HEK293 (cell line): ENCODE data around the gene RAB28.
"Not testable (repeated sequence)": the region's sequence is repeated elsewhere in the genome, so short reads cannot be mapped to it uniquely, and the experiment has no call there.

Experiments
- CTCF ChIA-PET: fragments of 350-600 bp; formaldehyde crosslinking; extraction: SDS; loops from one replicate; lab custom pipeline; 2021; ENCODE audit warnings: antibody characterized with exemption; lab: Yijun Ruan, JAX
- POLR2A ChIA-PET: fragments of 300-600 bp; formaldehyde crosslinking; extraction: SDS; loops from one replicate; lab custom pipeline; 2020; ENCODE audit warnings: antibody characterized with exemption, inconsistent platforms; lab: Yijun Ruan, JAX
- H3K27ac ChIP-seq: fragments of 200-500 bp; sonication (Bioruptor generic); 2 replicates; pipeline ENCODE4 v1.5.1; 2014; ENCODE audit warnings: low read depth, low read length, control low read depth, inconsistent platforms; ENCODE audit errors: extremely low read depth
- H3K36me3 ChIP-seq, 2 experiments: fragments of 200-500 bp in 1 of 2; sonication (Bioruptor generic) in 1 of 2; 1 replicate in 1 of 2; 2 replicates in 1 of 2; pipeline ENCODE4 v1.5.1; 2014 to 2017; ENCODE audit warnings: inconsistent platforms in 2 of 2, low read length in 2 of 2; ENCODE audit not compliant: control insufficient read depth in 2 of 2, insufficient read depth in 1 of 2
- H3K4me1 ChIP-seq: fragments of 200-500 bp; sonication (Bioruptor generic); 2 replicates; pipeline ENCODE4 v1.5.1; 2014; ENCODE audit warnings: mild to moderate bottlenecking, low read length, inconsistent platforms; ENCODE audit not compliant: control insufficient read depth, insufficient read depth
- H3K4me3 ChIP-seq: 2 replicates; pipeline ENCODE4 v1.5.1; 2011; ENCODE audit warnings: low read depth, mild to moderate bottlenecking, control low read depth, low read length, moderate library complexity
- H3K9me3 ChIP-seq: fragments of 200-500 bp; sonication (Bioruptor generic); 2 replicates; pipeline ENCODE4 v1.5.1; 2014; ENCODE audit warnings: low read depth, low read length, inconsistent platforms; ENCODE audit not compliant: control insufficient read depth, insufficient read depth
- HIC1 ChIP-seq: fragments of 450-650 bp; formaldehyde crosslinking; IDR thresholded peaks from 2 replicates; pipeline ENCODE4 v1.5.1; 2016; ENCODE audit warnings: missing biosample characterization, missing genetic modification characterization
- HOXA7 ChIP-seq: sonication (generic); formaldehyde crosslinking; IDR thresholded peaks from 2 replicates; pipeline ENCODE4 v1.8.1; 2022; ENCODE audit warnings: missing genetic modification reagents, borderline replicate concordance
- IKZF3 ChIP-seq: fragments of 450-650 bp; IDR thresholded peaks from 2 replicates; pipeline ENCODE4 v1.5.0; 2018; ENCODE audit warnings: missing biosample characterization, mild to moderate bottlenecking, missing genetic modification characterization, moderate library complexity
- OSR2 ChIP-seq: fragments of 450-650 bp; formaldehyde crosslinking; IDR thresholded peaks from 2 replicates; pipeline ENCODE4 v1.5.1; 2016; ENCODE audit warnings: missing biosample characterization, missing genetic modification characterization
- OVOL3 ChIP-seq: fragments of 450-650 bp; formaldehyde crosslinking; IDR thresholded peaks from 2 replicates; pipeline ENCODE4 v1.5.1; 2016; ENCODE audit warnings: missing biosample characterization, missing genetic modification characterization
- RBAK ChIP-seq: fragments of 450-650 bp; formaldehyde crosslinking; IDR thresholded peaks from 2 replicates; pipeline ENCODE4 v1.5.1; 2016; ENCODE audit warnings: missing biosample characterization, missing genetic modification characterization
- SETDB1 ChIP-seq: IDR thresholded peaks from one replicate; pipeline ENCODE4 v1.6.1; 2017; ENCODE audit warnings: mild to moderate bottlenecking, low read length, moderate library complexity, mixed read lengths; ENCODE audit not compliant: insufficient read length
- SP2 ChIP-seq: fragments of 450-650 bp; formaldehyde crosslinking; IDR thresholded peaks from 2 replicates; pipeline ENCODE4 v1.5.1; 2016; ENCODE audit warnings: missing biosample characterization, missing genetic modification characterization
- ZBTB17 ChIP-seq: fragments of 450-650 bp; formaldehyde crosslinking; IDR thresholded peaks from 2 replicates; pipeline ENCODE4 v1.5.1; 2016; ENCODE audit warnings: missing biosample characterization, missing genetic modification characterization
- ZFP69B ChIP-seq: fragments of 450-650 bp; formaldehyde crosslinking; IDR thresholded peaks from 2 replicates; pipeline ENCODE4 v1.5.1; 2016; ENCODE audit warnings: missing biosample characterization, missing genetic modification characterization
- ZNF146 ChIP-seq: fragments of 450-650 bp; formaldehyde crosslinking; IDR thresholded peaks from 2 replicates; pipeline ENCODE4 v1.5.1; 2016; ENCODE audit warnings: missing biosample characterization, missing genetic modification characterization
- ZNF18 ChIP-seq: fragments of 450-650 bp; formaldehyde crosslinking; IDR thresholded peaks from 2 replicates; pipeline ENCODE4 v1.5.1; 2016; ENCODE audit warnings: missing biosample characterization, missing genetic modification characterization
- ZNF26 ChIP-seq: fragments of 450-650 bp; formaldehyde crosslinking; IDR thresholded peaks from 2 replicates; pipeline ENCODE4 v1.5.1; 2016; ENCODE audit warnings: missing biosample characterization, missing genetic modification characterization
- ZNF280D ChIP-seq: fragments of 450-650 bp; formaldehyde crosslinking; IDR thresholded peaks from 2 replicates; pipeline ENCODE4 v1.5.1; 2016; ENCODE audit warnings: missing biosample characterization, missing genetic modification characterization
- ZNF302 ChIP-seq: fragments of 450-650 bp; formaldehyde crosslinking; IDR thresholded peaks from 2 replicates; pipeline ENCODE4 v1.5.1; 2016; ENCODE audit warnings: missing biosample characterization, missing genetic modification characterization, low read depth
- ZNF311 ChIP-seq: fragments of 450-650 bp; formaldehyde crosslinking; IDR thresholded peaks from 2 replicates; pipeline ENCODE4 v1.5.1; 2017; ENCODE audit warnings: missing biosample characterization, missing genetic modification characterization, borderline replicate concordance
- ZNF529 ChIP-seq: fragments of 450-650 bp; formaldehyde crosslinking; IDR thresholded peaks from 2 replicates; pipeline ENCODE4 v1.5.1; 2017; ENCODE audit warnings: missing genetic modification characterization, missing biosample characterization; ENCODE audit not compliant: insufficient replicate concordance
- ZNF600 ChIP-seq: fragments of 450-650 bp; formaldehyde crosslinking; IDR thresholded peaks from 2 replicates; pipeline ENCODE4 v1.5.1; 2016; ENCODE audit warnings: missing biosample characterization, missing genetic modification characterization
- ZNF639 ChIP-seq: fragments of 450-650 bp; formaldehyde crosslinking; IDR thresholded peaks from 2 replicates; pipeline ENCODE4 v1.5.1; 2016; ENCODE audit warnings: missing biosample characterization, missing genetic modification characterization
- ZNF654 ChIP-seq: fragments of 450-650 bp; formaldehyde crosslinking; IDR thresholded peaks from 2 replicates; pipeline ENCODE4 v1.5.1; 2016; ENCODE audit warnings: low read depth, missing biosample characterization, missing genetic modification characterization

RAB28 gene

GRCh38 chr4:13409324-13409723, 74.8 kb downstream of the RAB28 start:
- no peak overlapping the region for H3K4me3 ChIP-seq
- CTCF ChIA-PET = no interaction called here
- TF ChIP-seq HIC1 (tag by site-specific recombination) (no peak), SP2 (tag by site-specific recombination) (no peak), ZNF18 (tag by site-specific recombination) (no peak), IKZF3 (tag by site-specific recombination) (no peak), ZBTB17 (no peak), ZNF639 (tag by site-specific recombination) (no peak)
- TF ChIP-seq, all 188 proteins: peak for 0
- POLR2A ChIA-PET = no interaction called here
- Histone ChIP-seq H3K9me3 (no peaks in the 10 kb centered on the region), H3K27ac (no peak overlapping the region), H3K4me1 (peaks cover 9% of the 10 kb centered on the region; the same call in 1 of the 2 replicates), H3K36me3 (no peaks in the 10 kb centered on the region)

- POLR2A ChIA-PET = not testable (repeated sequence)
- TF ChIP-seq ZNF146 (tag by site-specific recombination) = peak; percentile 89
- TF ChIP-seq ZNF280D = 0 out of 2 replicates have a peak, but pooled peaks have one; percentile 35
Observed at GRCh38 chr4:13406156-13406555, 78.0 kb downstream of the RAB28 start.

GRCh38 chr4:13403833-13404232, 80.3 kb downstream of the RAB28 start:
- ChIA-PET POLR2A (no interaction called here), CTCF (no interaction called here)
- Histone ChIP-seq H3K9me3 (no peaks in the 10 kb centered on the region), H3K36me3 (no peaks in the 10 kb centered on the region), H3K4me3 (no peak overlapping the region), H3K27ac (no peak overlapping the region), H3K4me1 (no peaks in the 10 kb centered on the region)
- no peak for TF ChIP-seq ZNF302 (tag by site-specific recombination)
- TF ChIP-seq RBAK (tag by site-specific recombination) = no peak
- TF ChIP-seq OSR2 = no peak
- TF ChIP-seq SETDB1 = no peak
- TF ChIP-seq ZNF311 (tag by site-specific recombination) = no peak
- no peak for TF ChIP-seq ZNF654 (tag by site-specific recombination)
- no peak for TF ChIP-seq ZBTB17
- TF ChIP-seq HOXA7 (CRISPR knock-in tag) = no peak
- TF ChIP-seq ZFP69B (tag by site-specific recombination) = no peak
- no peak for TF ChIP-seq ZNF26 (tag by site-specific recombination)
- no peak for TF ChIP-seq ZNF529
- TF ChIP-seq ZNF600 (tag by site-specific recombination) = no peak
- TF ChIP-seq OVOL3 (tag by site-specific recombination) = no peak

More at GRCh38 chr4:13406156-13406555, 78.0 kb downstream of the RAB28 start:
- H3K36me3 ChIP-seq, H3K9me3 ChIP-seq, H3K4me1 ChIP-seq, CTCF ChIA-PET, H3K27ac ChIP-seq, H3K4me3 ChIP-seq: not testable (repeated sequence)
